Caco-2 (cell line): Measurements from ENCODE around the gene NOL4L. TPM values are rescaled to one million over a fixed set of nuclear protein-coding genes. Genes with fewer than 3 reads are reported as not detected.

Experiments
- BruUV-seq: library from RNA; stranded (reverse); fragments of 400-500 nt; replicated peaks from 2 replicates; lab custom pipeline; 2021; lab: Mats Ljungman, UMichigan
- CTCF ChIA-PET: fragments of 300-600 bp; sonication (Branson Sonifier 250); formaldehyde crosslinking; loops from one replicate; lab custom pipeline; 2022; ENCODE audit warnings: antibody characterized with exemption; lab: Charles Lee
- POLR2A ChIA-PET: fragments of 300-600 bp; sonication (Branson Sonifier 250); formaldehyde crosslinking; loops from one replicate; lab custom pipeline; 2022; ENCODE audit warnings: antibody characterized with exemption; lab: Charles Lee
- DNase-seq, 2 experiments: peaks; one replicate each; pipeline versions ENCODE4 v3.0.0 to v3.0.0-alpha.2; 2020 to 2022
- H3K27me3 ChIP-seq: replicated peaks from 2 replicates; pipeline ENCODE4 v1.6.0; 2011; ENCODE audit warnings: low read length; ENCODE audit not compliant: control insufficient read depth, insufficient read depth
- H3K36me3 ChIP-seq: 2 replicates; pipeline ENCODE4 v1.5.1; 2011; ENCODE audit warnings: low read length; ENCODE audit not compliant: control insufficient read depth, insufficient read depth
- H3K4me1 ChIP-seq: fragments of 250-450 bp; sonication (Bioruptor Pico); 2 replicates; pipeline ENCODE4 v1.5.1; 2020; ENCODE audit warnings: mild to moderate bottlenecking
- H3K4me3 ChIP-seq: 2 replicates; pipeline ENCODE4 v1.5.1; 2011; ENCODE audit warnings: low read depth, mild to moderate bottlenecking, control low read depth, low read length
- H3K9me3 ChIP-seq: fragments of 250-450 bp; sonication (Bioruptor Pico); 2 replicates; pipeline ENCODE4 v1.5.1; 2020; ENCODE audit warnings: mild to moderate bottlenecking, moderate library complexity
- H3K27ac Mint-ChIP-seq: one replicate; pipeline ENCODE4 v1.8.0; 2022; ENCODE audit warnings: mixed read lengths; ENCODE audit not compliant: unreplicated experiment
- H3K27me3 Mint-ChIP-seq: one replicate; pipeline ENCODE4 v1.8.0; 2022; ENCODE audit warnings: mixed read lengths; ENCODE audit not compliant: insufficient read depth, unreplicated experiment
- H3K36me3 Mint-ChIP-seq: one replicate; pipeline ENCODE4 v1.8.0; 2022; ENCODE audit warnings: mild to moderate bottlenecking, mixed read lengths; ENCODE audit not compliant: insufficient read depth, unreplicated experiment
- H3K4me1 Mint-ChIP-seq: one replicate; pipeline ENCODE4 v1.8.0; 2022; ENCODE audit warnings: low read depth, mixed read lengths; ENCODE audit not compliant: unreplicated experiment
- H3K4me3 Mint-ChIP-seq: one replicate; pipeline ENCODE4 v1.8.0; 2022; ENCODE audit warnings: mild to moderate bottlenecking, moderate library complexity, mixed read lengths; ENCODE audit not compliant: unreplicated experiment
- H3K9me3 Mint-ChIP-seq: one replicate; pipeline ENCODE4 v1.8.0; 2022; ENCODE audit warnings: mixed read lengths; ENCODE audit not compliant: unreplicated experiment
- CTCF ChIP-seq, 2 experiments: fragments of 200-600 bp in 1 of 2; IDR thresholded peaks; 1 replicate in 1 of 2; 2 replicates in 1 of 2; pipeline versions ENCODE4 v1.5.1 to v1.8.0; 2011 to 2022; ENCODE audit warnings: antibody characterized with exemption in 1 of 2, control low read depth in 1 of 2, inconsistent platforms in 1 of 2, low read depth in 1 of 2, low read length in 1 of 2, mild to moderate bottlenecking in 1 of 2, moderate library complexity in 1 of 2; ENCODE audit not compliant: insufficient read depth in 1 of 2, severe bottlenecking in 1 of 2, unreplicated experiment in 1 of 2
- intact Hi-C: fragments of 100-400 bp; cut with micrococcal nuclease; formaldehyde crosslinking; loops from one replicate; pipeline ENCODE4 v1.10.0; 2022; ENCODE audit not compliant: unreplicated experiment
- total RNA-seq: library from RNA; stranded (reverse); gene quantifications from 2 replicates; pipeline ENCODE4 v1.2.3, GENCODE V29; 2022

NOL4L gene
- total RNA-seq, 1 experiment from 2014 or later: 80.9 TPM

GRCh38 chr20:32449057-32449889 is 135.9 kb downstream of the NOL4L start:
- no peak overlapping the region for H3K4me3 ChIP-seq
- ChIA-PET POLR2A (no interaction called here), CTCF (interaction anchor here (1.6 kb wide), 1 partner anchor 203 kb away, joined by 4 read pairs; no protein-coding TSS in a partner anchor)
- DNase-seq: peak in 1 of 2 experiments; percentile 17
- peak overlapping the region; percentile 22 for H3K27ac Mint-ChIP-seq
- H3K9me3 ChIP-seq: no peaks in the 10 kb centered on the region
- BruUV-seq: no TSS peak
- intact Hi-C loops: loop anchor here (10.0 kb wide), 1 partner anchor 206 kb away; no protein-coding TSS in a partner anchor
- H3K4me3 Mint-ChIP-seq: no peak overlapping the region
- peaks cover 100% of the 10 kb centered on the region for H3K36me3 Mint-ChIP-seq
- no peaks in the 10 kb centered on the region for H3K9me3 Mint-ChIP-seq
- peaks cover 17% of the 10 kb centered on the region for H3K36me3 ChIP-seq
- no peaks in the 10 kb centered on the region for H3K27me3 ChIP-seq
- no peaks in the 10 kb centered on the region for H3K27me3 Mint-ChIP-seq
- H3K4me1 ChIP-seq: 0 out of 2 replicates have a peak, but pooled peaks cover 5% of the 10 kb centered on the region
- H3K4me1 Mint-ChIP-seq: peaks cover 9% of the 10 kb centered on the region
- TF ChIP-seq CTCF (IDR thresholded peaks at IDR 0.05; ENCODE audit: insufficient read depth in 1 of 2, low read depth in 1 of 2, low read length in 1 of 2, severe bottlenecking in 1 of 2, unreplicated experiment in 1 of 2): no peak

GRCh38 chr20:32448306-32449056 is 136.7 kb downstream of the NOL4L start:
- no TSS peak for BruUV-seq
- peak overlapping the region; percentile 46 for H3K27ac Mint-ChIP-seq
- POLR2A ChIA-PET: no interaction called here
- H3K9me3 Mint-ChIP-seq: no peaks in the 10 kb centered on the region
- H3K9me3 ChIP-seq: no peaks in the 10 kb centered on the region
- DNase-seq: peak in 1 of 2 experiments; percentile 20
- no peak for TF ChIP-seq CTCF (IDR thresholded peaks at IDR 0.05; ENCODE audit: insufficient read depth in 1 of 2, low read depth in 1 of 2, low read length in 1 of 2, severe bottlenecking in 1 of 2, unreplicated experiment in 1 of 2)
- intact Hi-C loops: loop anchor here (10.0 kb wide), 1 partner anchor 206 kb away; no protein-coding TSS in a partner anchor
- H3K4me1 Mint-ChIP-seq: peaks cover 15% of the 10 kb centered on the region
- H3K27me3 ChIP-seq: no peaks in the 10 kb centered on the region
- H3K36me3 Mint-ChIP-seq: peaks cover 100% of the 10 kb centered on the region
- H3K4me1 ChIP-seq: 0 out of 2 replicates have a peak, but pooled peaks cover 5% of the 10 kb centered on the region
- H3K4me3 Mint-ChIP-seq: no peak overlapping the region
- CTCF ChIA-PET: interaction anchor here (1.6 kb wide), 1 partner anchor 204 kb away, joined by 4 read pairs; no protein-coding TSS in a partner anchor
- peaks cover 13% of the 10 kb centered on the region for H3K36me3 ChIP-seq
- no peak overlapping the region for H3K4me3 ChIP-seq
- no peaks in the 10 kb centered on the region for H3K27me3 Mint-ChIP-seq
